Measurements from ENCODE around the gene SNAPC2.
A peak's percentile ranks its signal among the peaks of the same experiment; 100 is the strongest.
"Not testable (repeated sequence)": the region's sequence is repeated elsewhere in the genome, so short reads cannot be mapped to it uniquely, and the experiment has no call there.

SNAPC2 gene

DNA sequence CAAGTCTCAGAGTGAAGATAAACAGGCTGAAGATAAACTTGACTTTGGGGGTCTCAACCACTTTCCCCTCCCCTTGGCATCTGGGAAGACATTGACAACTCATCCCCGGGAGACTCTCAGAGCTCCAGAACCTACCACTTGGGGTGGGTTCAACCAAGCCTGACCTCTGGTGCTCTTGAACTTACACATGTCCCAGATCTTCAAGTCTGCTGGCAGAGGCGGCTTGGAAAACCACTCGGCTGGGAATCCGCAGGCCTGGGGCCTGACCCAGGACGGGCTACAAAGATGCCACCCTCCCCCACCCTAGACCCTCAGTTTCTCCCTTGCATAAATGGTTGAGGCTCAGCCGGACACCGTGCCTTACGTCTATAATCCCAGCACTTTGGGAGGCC lies 31.3 kb upstream of the SNAPC2 start:
- no peak for DNase-seq

DNA sequence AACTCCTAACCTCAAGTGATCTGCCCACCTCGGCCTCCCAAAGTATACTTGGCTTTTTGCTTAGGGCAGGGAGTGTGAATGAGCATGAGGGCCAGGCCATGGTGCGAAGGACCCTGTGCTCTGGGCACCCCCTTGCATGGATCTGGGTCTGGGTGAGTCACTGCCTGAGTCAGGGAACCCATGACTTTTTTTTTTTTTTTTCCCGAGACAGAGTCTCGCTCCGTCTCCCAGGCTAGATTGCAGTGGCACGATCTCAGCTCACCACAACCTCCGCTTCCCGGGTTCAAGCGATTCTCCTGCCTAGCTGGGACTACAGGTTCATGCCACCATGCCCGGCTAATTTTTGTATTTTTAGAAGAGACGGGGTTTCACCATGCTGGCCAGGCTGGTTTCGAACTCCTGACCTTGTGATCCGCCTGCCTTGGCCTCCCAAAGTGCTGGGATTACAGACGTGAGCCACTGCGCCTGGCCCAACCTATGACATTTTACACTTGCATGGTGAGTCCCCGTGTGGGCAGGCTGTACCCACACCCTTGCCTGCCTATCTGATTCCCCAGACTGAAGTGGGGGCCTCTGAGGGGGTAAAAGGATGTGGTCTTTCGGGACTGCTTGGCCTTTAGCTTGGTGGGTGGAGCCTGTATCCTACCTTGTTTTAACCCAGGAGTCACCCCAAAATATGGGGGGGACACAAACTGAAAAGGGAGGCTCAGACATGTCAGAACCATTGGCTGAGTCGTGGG lies 26.6 kb upstream of the SNAPC2 start:
- not testable (repeated sequence) for DNase-seq

DNA sequence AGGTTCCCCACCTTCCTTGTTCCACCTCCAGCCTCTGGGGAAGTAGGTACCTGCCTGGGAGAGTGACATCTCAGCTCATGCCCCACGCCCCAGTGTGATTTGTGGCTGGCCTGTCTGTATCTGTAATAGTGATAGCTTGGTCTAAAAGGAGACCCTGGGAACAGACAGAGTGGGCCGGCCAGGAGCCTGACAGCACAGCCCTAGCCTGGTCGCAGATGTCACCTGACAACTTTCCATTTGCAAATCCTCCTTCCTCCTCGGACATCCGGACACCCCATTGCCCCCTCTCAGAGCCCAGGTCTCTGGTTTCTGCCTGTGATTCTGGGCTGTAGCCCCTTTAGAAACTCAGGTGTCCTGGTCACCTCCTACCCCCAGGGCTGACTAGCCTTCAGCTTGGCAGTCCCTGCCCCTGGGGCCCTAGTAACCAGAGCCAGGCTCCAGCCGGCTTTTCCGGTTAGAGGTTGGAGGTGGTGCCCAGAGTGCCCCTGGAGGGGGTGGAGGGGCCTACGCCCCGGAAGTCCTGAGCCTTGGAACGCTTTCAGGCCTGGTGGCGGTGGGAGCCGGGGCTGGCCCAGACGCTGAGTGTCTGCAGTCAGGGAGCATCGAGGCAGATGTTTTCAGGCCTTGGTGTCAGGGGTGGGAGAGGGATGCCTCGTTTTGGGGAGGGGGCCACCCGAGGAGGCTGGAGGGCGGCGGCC lies 25.4 kb upstream of the SNAPC2 start:
- DNase-seq = no peak

DNA sequence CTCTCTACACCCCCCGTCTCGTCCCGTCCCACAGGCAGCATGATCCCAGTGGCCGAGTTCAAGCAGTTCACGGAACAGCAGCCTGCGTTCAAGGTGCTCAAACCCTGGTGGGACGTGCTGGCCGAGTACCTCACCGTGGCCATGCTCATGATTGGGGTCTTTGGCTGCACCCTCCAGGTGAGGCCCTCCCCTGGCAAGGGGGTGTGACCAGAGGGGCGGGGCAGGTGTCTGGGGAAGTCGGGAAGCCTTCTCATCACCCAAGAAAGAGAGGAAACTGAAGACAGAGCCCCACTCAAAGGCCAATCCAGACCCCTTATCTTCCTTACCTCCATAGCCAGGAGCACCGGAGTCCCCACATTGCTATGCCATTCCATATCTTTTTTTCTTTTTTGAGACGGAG lies 24.6 kb upstream of the SNAPC2 start:
- DNase-seq = no peak

DNA sequence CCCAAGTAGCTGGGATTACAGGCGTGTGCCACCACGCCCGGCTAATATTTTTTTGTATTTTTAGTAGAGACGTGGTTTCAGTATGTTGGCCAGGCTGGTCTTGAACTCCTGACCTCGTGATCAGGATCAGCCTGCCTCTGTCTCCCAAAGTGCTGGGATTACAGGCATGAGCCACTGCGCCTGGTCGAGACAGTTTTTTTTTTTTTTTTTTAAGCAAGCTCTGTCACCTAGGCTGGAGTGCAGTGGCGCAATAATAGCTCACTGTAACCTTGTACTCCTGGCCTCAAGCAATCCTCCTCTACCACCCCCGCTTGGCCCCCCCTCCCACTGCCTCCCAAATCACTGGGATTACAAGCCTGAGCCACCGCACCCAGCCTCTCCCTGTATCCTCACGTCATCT lies 22.8 kb upstream of the SNAPC2 start:
- DNase-seq = no peak

DNA sequence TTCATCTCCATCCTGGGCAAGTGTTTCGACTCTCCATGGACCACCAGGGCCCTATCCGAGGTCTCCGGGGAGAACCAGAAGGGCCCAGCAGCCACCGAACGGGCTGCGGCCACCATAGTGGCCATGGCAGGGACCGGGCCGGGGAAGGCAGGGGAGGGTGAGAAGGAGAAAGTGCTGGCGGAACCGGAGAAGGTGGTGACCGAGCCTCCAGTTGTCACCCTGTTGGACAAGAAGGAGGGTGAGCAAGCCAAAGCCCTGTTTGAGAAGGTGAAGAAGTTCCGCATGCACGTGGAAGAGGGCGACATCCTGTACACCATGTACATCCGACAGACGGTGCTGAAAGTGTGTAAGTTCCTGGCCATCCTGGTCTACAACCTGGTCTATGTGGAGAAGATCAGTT lies 21.2 kb upstream of the SNAPC2 start:
- DNase-seq = no peak

DNA sequence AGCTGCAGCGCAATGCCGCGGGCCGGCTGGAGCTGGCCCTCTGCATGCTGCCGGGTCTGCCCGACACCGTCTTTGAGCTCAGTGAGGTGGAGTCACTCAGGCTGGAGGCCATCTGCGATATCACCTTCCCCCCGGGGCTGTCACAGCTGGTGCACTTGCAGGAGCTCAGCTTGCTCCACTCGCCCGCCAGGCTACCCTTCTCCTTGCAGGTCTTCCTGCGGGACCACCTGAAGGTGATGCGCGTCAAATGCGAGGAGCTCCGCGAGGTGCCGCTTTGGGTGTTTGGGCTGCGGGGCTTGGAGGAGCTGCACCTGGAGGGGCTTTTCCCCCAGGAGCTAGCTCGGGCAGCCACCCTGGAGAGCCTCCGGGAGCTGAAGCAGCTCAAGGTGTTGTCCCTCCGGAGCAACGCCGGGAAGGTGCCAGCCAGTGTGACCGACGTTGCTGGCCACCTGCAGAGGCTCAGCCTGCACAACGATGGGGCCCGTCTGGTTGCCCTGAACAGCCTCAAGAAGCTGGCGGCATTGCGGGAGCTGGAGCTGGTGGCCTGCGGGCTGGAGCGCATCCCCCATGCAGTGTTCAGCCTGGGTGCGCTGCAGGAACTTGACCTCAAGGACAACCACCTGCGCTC lies 20.3 kb upstream of the SNAPC2 start:
- no peak for DNase-seq

DNA sequence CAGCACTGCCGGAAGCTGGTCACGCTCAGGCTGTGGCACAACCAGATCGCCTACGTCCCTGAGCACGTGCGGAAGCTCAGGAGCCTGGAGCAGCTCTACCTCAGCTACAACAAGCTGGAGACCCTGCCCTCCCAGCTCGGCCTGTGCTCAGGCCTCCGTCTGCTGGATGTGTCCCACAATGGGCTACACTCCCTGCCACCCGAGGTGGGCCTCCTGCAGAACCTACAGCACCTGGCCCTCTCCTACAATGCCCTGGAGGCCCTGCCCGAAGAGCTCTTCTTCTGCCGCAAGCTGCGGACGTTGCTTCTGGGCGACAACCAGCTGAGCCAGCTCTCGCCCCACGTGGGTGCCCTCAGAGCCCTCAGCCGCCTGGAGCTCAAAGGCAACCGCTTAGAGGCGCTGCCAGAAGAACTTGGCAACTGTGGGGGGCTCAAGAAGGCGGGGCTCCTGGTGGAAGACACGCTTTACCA lies 19.7 kb upstream of the SNAPC2 start:
- no peak for DNase-seq

DNA sequence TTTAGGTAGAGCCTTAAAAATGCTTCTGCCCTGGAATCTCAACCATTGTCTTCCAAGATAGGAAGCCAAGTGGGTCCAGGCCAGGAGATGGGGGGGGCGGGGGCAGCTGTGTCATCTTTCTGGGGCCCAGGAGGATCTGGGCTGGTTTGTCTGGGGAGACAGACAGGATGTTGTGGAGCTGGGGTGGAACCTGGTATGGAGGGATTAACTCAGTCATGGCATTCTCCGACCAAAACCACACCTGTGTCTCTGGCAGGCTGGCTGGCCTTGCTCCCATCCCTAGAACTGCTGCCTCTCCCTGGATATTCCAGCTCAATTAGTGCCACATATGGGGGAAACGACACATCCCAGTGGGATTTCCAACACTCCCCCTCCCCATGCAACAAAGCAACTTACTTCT lies 19.2 kb upstream of the SNAPC2 start:
- DNase-seq = no peak

DNA sequence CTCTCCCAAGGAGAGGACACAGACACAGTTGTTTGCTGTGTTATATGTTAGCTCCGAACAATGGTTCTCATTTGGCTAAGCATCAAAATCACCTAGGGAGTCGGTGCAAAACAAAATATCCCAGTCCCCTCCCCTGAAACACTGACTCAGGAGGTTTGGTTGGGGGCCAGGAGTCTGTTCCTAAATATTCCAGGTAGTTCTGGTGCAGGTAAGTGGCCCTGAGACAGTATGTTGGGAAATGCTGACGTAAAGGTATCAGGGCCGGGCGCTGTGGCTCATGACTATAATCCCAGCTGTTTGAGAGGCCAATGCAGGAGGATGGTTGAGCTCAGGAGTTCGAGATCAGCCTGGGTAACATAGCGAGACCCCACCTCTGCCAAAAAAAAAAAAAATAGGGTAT lies 18.8 kb upstream of the SNAPC2 start:
- DNase-seq = no peak

DNA sequence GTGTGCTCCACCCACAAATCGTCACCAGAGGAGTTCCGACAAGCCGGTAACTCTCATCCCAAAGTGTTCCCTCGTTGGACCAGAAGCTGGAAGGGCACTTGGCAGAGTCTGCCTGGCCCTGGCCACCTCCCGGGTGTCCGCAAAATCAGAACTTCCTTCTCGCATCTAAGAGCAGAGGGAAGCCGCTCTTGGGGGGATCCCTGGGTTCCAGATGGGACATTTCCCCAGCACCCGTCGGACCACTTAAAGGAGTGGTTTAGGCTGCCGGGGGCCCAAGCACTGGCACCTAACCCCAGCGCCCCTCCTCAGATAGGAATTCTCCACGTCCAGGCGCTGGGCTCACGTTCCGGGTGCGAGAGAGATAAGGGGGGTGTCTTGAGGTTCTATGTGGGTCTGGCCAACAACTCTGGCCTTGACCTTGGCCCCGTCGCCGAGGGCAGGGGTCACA lies 17.3 kb upstream of the SNAPC2 start:
- no peak for DNase-seq

DNA sequence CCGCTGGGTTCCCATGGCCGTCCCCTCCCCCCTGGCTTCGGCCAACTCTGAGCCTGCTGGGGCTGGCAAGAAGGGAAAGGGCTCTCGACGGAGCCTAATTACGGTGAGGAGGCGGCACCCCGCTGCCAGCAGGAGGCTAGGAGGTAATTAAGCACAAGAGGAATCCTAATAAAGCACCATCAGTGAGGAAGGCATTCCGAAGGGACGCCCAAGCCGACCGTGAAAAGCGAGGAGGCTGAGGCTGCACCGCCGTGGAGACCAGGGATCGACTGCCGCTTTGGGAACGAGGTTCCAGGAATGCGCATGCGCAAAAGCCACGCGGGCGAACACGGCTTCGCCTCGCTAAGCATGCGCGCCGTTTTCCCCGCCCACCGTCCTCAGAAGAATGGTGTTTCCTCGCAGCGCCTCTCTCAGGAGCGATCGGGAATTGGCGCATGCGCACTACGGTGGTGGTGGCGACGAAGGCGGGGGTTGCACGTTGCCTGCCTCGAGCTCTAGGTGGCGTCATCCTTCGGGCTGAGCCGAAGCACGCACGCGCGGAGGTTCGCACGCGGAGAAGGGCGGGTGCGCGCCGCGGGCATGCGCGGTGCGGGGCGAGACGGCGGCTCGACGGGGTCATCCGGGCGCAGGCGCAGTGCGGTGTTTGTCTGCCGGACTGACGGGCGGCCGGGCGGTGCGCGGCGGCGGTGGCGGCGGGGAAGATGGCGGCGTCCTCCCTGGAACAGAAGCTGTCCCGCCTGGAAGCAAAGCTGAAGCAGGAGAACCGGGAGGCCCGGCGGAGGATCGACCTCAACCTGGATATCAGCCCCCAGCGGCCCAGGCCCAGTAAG lies 16.7 kb upstream of the SNAPC2 start, which contains the start of gene MAP2K7:
MAP2K7 (plus strand) TSS at position 634 of the 830 bp plus-strand sequence; CDS start at position 702, 68 bp downstream.
- DNase-seq = peak; percentile 100

DNA sequence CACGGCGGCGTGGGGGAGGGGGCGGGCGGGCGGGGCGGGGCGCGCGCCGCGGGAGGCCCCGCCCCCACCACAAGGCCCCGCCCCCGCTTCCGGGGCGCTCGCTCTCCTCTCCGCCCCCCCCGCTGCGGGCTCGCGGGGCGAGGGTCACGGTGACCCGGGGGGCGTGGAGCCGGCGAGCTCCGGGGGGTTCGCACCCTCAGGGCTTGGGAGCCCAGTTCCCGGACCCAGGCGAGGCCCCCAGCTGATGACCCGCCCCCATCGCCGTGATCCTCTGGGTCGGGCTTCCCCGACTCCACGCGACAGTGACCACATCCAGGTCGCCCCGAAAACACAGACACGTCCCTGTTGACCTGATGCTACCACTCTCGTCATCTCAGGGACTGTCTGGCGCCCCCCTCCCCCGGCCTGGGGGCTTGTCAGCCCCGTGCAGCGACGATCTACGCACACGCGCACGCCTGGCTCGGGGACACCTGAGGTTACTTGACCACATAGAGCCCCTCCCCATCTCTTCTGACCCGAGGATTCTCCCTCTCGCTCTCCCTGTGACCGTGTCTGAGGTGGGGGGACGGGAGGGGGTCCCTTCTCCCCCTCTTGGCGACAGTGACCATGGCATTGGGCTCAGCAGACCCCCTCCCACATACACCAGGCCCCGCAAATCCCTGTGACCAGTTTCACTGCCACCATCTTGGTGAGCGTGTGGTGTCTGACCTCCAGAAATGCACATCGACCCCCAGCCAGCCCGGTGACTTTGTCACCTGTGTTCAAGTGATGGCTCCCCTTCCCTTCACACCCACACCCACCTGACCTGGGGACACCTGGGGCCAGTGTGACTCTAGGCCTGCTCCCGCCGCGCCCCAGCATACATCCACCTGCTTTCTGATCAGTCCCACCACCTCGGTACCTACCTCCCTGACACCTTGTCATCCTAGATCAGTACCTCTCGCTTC lies 15.8 kb upstream of the SNAPC2 start:
- peak; percentile 61 for DNase-seq

DNA sequence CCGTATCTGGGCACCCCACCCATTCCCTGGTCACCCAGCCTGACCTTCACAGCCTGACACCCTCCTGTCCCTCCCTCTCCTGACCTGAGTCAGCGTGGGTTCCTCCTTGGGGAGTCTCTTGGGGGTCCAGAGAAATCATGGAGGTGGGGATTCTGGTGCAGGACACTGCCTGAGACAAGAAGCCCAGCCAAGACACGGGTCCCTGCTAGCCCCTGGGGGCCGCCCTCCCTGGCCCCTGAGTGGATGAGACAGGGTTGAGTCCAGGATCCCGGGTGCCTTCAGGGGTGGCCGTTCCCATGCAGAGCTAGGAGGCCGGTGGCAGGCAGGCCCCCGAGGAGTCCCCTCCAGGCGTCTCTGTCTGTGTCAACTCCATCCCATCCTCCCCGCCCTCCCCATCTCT lies 14.9 kb upstream of the SNAPC2 start:
- DNase-seq = no peak

DNA sequence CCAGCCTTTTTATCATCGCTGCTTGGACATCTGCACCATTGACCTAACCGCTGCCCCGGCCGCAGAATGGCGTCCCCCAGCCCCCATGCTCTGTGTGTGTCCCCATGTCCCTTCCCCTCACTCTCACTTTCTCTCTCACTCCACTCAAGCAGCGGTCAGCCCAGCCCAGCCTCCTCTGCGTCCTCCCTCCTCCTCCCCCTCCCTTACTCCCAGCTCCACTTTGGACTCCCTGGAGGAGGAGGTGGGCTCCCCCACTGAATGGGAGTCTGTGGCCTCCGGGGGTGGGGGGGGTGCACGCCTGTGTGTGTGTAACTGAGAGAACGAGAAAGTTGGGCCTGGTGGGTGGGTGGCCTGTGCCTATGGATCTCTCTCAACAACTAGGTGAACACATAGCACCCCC lies 14.3 kb upstream of the SNAPC2 start:
- DNase-seq = no peak

DNA sequence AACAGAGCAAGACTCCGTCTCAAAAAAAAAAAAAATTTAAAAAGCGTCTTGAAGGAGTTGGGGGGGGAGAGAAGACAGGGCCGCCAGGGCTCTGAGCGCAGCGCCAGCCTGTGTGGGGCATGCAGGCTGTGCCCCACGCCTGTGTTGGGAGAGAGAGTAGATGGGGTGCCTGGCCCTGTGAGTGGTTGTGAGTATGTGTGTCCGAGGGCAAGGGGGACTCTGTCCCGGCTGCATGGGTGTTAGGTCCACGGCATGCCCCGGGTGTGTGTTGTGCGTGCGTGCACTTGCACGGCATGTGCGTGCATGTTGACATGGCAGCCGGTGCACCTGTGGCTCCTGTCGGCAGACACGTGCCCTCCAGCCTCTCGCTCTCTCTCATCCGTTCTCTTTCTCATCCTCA lies 13.0 kb upstream of the SNAPC2 start:
- no peak for DNase-seq

DNA sequence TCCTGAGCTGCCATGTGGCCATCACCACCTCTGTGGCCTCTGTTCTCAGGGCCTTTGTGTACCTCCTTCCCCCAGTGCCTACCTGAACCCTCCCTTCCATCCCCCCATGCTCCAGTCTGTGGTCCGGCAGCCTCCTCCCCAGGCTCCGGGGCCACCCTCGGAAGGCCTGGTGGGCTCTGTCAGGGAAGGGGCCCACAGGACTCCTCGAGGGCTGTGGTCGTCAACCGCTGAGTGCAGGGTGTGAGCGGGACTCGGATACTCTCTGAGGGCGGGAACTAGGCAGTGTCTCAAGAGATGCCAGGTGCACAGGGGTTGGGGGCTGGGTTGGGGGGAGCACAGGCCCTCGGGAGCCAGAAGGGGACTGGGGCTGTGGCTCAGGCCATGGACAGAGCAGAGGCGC lies 12.6 kb upstream of the SNAPC2 start:
- no peak for DNase-seq

DNA sequence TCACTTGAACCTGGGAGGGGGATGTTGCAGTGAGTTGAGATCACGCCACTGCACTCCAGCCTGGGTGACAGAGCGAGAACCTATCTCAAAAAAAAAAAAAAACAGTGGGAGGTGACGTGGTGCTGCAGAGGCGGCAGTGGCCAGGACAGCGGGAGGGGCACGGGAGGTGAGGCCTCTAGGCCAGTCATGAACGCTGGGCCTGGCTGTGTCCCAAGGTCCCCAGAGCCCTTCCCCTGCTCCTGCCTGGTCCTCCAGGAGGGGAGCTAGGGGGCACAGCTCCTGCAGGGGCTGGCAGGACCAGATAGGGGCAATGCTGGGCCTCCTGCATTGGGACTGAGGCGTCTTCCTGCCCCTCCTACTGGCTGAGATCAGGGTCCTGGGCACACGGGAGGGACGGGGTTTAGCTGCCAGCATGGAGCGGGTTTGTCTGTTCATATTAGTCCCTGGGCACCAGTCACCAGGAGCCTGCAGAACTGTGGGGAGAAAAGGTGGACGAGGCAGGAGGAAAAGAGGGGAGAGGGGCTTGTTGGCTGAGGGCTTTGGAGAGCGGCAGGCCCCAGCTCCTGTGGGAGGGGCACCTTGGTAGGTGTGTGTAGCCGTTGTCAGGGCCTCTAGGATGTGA lies 11.9 kb upstream of the SNAPC2 start:
- no peak for DNase-seq

DNA sequence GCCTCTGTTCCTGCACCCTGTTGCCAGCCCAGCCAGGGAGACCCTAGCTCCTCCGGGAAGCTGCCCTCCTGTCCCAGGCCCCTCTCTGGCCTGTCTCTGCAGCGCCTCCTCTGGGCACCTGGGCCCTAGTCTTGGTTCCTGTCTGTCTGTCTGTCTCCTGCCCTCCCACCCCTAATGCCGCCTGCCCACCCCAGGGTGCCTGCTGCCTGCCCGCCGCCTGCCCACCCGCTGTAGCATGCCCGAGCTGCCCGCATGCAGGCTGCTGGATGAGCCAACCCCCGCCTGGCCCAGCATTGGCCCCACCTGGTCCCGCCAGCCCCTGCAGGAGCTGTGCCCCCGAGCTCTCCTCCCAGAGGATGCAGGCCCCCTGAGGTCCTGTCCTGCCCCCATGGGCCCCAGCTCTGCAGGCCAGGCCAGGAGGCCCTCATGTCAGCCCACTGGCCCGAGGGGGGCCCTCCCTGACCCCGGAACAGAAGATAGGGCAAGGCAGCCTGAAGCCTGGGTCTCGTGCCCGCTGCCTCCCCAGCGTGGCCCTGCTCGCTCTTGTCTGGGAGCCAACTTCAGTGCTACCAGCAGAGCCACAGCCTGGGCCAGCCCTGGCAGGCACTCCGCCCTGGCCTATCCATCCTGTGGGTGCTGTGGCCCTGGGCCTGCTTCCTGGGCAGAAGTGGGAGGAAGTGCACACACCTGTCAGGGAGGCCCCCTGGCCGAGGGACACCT lies 11.2 kb upstream of the SNAPC2 start:
- DNase-seq = no peak

DNA sequence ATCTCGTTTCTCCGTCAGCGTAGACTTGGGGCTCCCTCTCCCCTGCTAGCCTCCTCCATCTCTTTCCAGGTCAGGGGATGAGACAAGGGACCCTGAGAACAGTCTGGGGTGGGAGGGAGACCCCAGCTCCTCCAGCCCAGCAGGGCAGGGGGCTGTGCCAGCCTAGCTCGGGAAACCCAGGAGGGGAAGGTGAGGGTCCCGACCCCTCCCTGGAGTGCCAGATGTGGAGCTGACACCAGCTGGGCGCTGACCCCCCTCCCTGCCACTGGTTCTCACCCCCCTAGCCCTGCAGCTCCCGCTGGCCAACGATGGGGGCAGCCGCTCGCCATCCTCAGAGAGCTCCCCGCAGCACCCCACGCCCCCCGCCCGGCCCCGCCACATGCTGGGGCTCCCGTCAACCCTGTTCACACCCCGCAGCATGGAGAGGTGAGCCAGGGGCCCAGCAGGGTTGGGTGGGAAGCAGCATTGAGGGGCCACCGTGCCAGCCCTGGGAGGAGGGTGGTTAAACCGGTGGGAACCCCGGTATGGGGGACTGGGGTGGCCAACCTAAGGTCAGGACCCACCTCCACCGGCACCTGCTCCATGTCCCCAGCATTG lies 10.6 kb upstream of the SNAPC2 start:
- DNase-seq = no peak

All from activated CD4-positive, alpha-beta T cell treated with anti-CD3 and anti-CD28 coated beads for 48 hours (primary cell).